ENCODE measurements around the gene KIF17. TPM values are rescaled to one million over a fixed set of nuclear protein-coding genes. Genes with fewer than 3 reads are reported as not detected.
"Not testable (repeated sequence)": the region's sequence is repeated elsewhere in the genome, so short reads cannot be mapped to it uniquely, and the experiment has no call there.

Gene KIF17
- total RNA-seq, 6 donors from 2014 or later = 4.2 to 12.6 (median 8.5) TPM

- TF ChIP-seq EP300 (IDR thresholded peaks at IDR 0.05) (no peak), POLR2AphosphoS5 (IDR thresholded peaks at IDR 0.05) (no peak), CTCF (IDR thresholded peaks at IDR 0.05) (no peak), POLR2A (IDR thresholded peaks at IDR 0.05) (no peak)
- Histone ChIP-seq H3K9me3 (no peaks in the 10 kb centered on the region), H3K4me1 (peaks cover 4 to 17% (median 11%) of the 10 kb centered on the region in 4 donors), H3K4me3 (peak overlapping the region in 3 of 4 donors; percentile 34 to 53 (median 47)), H3K36me3 (peaks cover 0 to 4% (median 0%) of the 10 kb centered on the region in 4 donors), H3K27ac (peak overlapping the region in 3 of 4 donors; percentile 87 to 95 (median 91)), H3K27me3 (no peaks in the 10 kb centered on the region)
- ATAC-seq (ENCODE audit: low FRiP score in 2 of 2) (no peak), DNase-seq (no peak)
- 75 to 80% methylated on average over 9 to 10 of the region's 10 CpGs for WGBS, 2 donors
Observed at GRCh38 chr1:20683614-20684013, 34.2 kb downstream of the KIF17 start.

GRCh38 chr1:20682571-20683236 lies 35.1 kb downstream of the KIF17 start:
- Histone ChIP-seq H3K4me1 (peaks cover 4 to 17% (median 11%) of the 10 kb centered on the region in 4 donors), H3K27ac (no peak overlapping the region), H3K4me3 (no peak overlapping the region), H3K36me3 (peaks cover 0 to 7% (median 0%) of the 10 kb centered on the region in 4 donors), H3K9me3 (no peaks in the 10 kb centered on the region), H3K27me3 (no peaks in the 10 kb centered on the region)
- TF ChIP-seq POLR2A (IDR thresholded peaks at IDR 0.05) = no peak
- TF ChIP-seq POLR2AphosphoS5 (IDR thresholded peaks at IDR 0.05) = no peak
- no peak for TF ChIP-seq EP300 (IDR thresholded peaks at IDR 0.05)
- TF ChIP-seq CTCF (IDR thresholded peaks at IDR 0.05) = no peak
- ATAC-seq (ENCODE audit: low FRiP score in 2 of 2) (no peak), DNase-seq (no peak)
- 52 to 65% methylated on average over 18 to 24 of the region's 24 CpGs for WGBS, 2 donors

- no peak for ATAC-seq (ENCODE audit: low FRiP score in 2 of 2)
Observed at GRCh38 chr1:20681999-20682398, 35.8 kb downstream of the KIF17 start.

GRCh38 chr1:20680269-20680668 lies 37.5 kb downstream of the KIF17 start:
- DNase-seq = no peak
- Histone ChIP-seq H3K4me3 (no peak overlapping the region), H3K27me3 (no peaks in the 10 kb centered on the region), H3K27ac (no peak overlapping the region), H3K4me1 (peaks cover 4 to 12% (median 7%) of the 10 kb centered on the region in 4 donors), H3K36me3 (peaks cover 0 to 17% (median 0%) of the 10 kb centered on the region in 4 donors), H3K9me3 (no peaks in the 10 kb centered on the region)
- no peak for ATAC-seq (ENCODE audit: low FRiP score in 2 of 2)
- 90 to 92% methylated on average over 5 of the region's 5 CpGs for WGBS, 2 donors
- no peak for TF ChIP-seq EP300 (IDR thresholded peaks at IDR 0.05)

More at GRCh38 chr1:20681999-20682398, 35.8 kb downstream of the KIF17 start:
- H3K36me3 ChIP-seq = peaks cover 0 to 14% (median 0%) of the 10 kb centered on the region in 4 donors
- 93% methylated on average over 9 of the region's 9 CpGs for WGBS, 2 donors
- no peaks in the 10 kb centered on the region for H3K27me3 ChIP-seq
- H3K4me3 ChIP-seq = no peak overlapping the region
- peaks cover 4 to 17% (median 11%) of the 10 kb centered on the region in 4 donors for H3K4me1 ChIP-seq
- no peak for TF ChIP-seq POLR2A (IDR thresholded peaks at IDR 0.05)
- no peak for TF ChIP-seq CTCF (IDR thresholded peaks at IDR 0.05)
- no peak for TF ChIP-seq EP300 (IDR thresholded peaks at IDR 0.05)
- TF ChIP-seq POLR2AphosphoS5 (IDR thresholded peaks at IDR 0.05) = no peak
- no peaks in the 10 kb centered on the region for H3K9me3 ChIP-seq
- no peak overlapping the region for H3K27ac ChIP-seq
- no peak for DNase-seq

- Histone ChIP-seq H3K4me3 (no peak overlapping the region), H3K27me3 (no peaks in the 10 kb centered on the region), H3K27ac (no peak overlapping the region), H3K9me3 (no peaks in the 10 kb centered on the region), H3K4me1 (peaks cover 4 to 12% (median 7%) of the 10 kb centered on the region in 4 donors), H3K36me3 (peaks cover 0 to 18% (median 0%) of the 10 kb centered on the region in 4 donors)
- no peak for ATAC-seq (ENCODE audit: low FRiP score in 2 of 2)
- DNase-seq = no peak
- WGBS, 2 donors = 60 to 70% methylated on average over 6 of the region's 6 CpGs
- TF ChIP-seq POLR2A (IDR thresholded peaks at IDR 0.05) = no peak
- TF ChIP-seq POLR2AphosphoS5 (IDR thresholded peaks at IDR 0.05) = no peak
Observed at GRCh38 chr1:20678599-20678998, 39.2 kb downstream of the KIF17 start.

- 89 to 95% methylated on average over 11 of the region's 11 CpGs for WGBS, 2 donors
- not testable (repeated sequence) for DNase-seq; ATAC-seq (ENCODE audit: low FRiP score in 2 of 2); H3K4me3 ChIP-seq; H3K27ac ChIP-seq; H3K27me3 ChIP-seq; H3K9me3 ChIP-seq; H3K4me1 ChIP-seq
- H3K36me3 ChIP-seq = peaks cover 0 to 39% (median 0%) of the 10 kb centered on the region in 4 donors
Observed at GRCh38 chr1:20673626-20674025, 44.2 kb downstream of the KIF17 start.

Measured in upper lobe of left lung (tissue), 6 donors.